Measurements from ENCODE around the gene MSL1.

- no peak for TF ChIP-seq TCF7 (IDR thresholded peaks at IDR 0.05; ENCODE audit: low read depth)
- no peak for TF ChIP-seq NFIC (IDR thresholded peaks at IDR 0.05; ENCODE audit: low read length)
- TF ChIP-seq BRCA1 (CRISPR knock-in tag; IDR thresholded peaks at IDR 0.05): no peak
- TF ChIP-seq SMYD3 (CRISPR knock-in tag; IDR thresholded peaks at IDR 0.05): no peak
- no peak for TF ChIP-seq CREB1 (IDR thresholded peaks at IDR 0.05)
- no peak for TF ChIP-seq CREB1 (CRISPR knock-in tag; IDR thresholded peaks at IDR 0.05)
- no peak for TF ChIP-seq CTCF (CRISPR knock-in tag; IDR thresholded peaks at IDR 0.05)
Measured at GRCh38 chr17:40182606-40183005, 60.8 kb downstream of the MSL1 start.
